HL-60 (cell line): ENCODE data around the gene CKAP2L.

Experiments
- CTCF ChIP-seq: IDR thresholded peaks from one replicate; pipeline ENCODE4 v1.5.1; 2011; ENCODE audit warnings: low read length, control low read depth, inconsistent platforms; ENCODE audit not compliant: insufficient read depth
- GABPA ChIP-seq: IDR thresholded peaks from 2 replicates; pipeline ENCODE4 v1.6.1; 2012; ENCODE audit warnings: low read depth
- POLR2AphosphoS5 ChIP-seq: IDR thresholded peaks from 2 replicates; pipeline ENCODE4 v1.6.1; 2012; ENCODE audit warnings: low read depth
- REST ChIP-seq: IDR thresholded peaks from 2 replicates; pipeline ENCODE4 v1.6.1; 2012; ENCODE audit warnings: low read depth; ENCODE audit not compliant: insufficient replicate concordance
- SPI1 ChIP-seq: IDR thresholded peaks from 2 replicates; pipeline ENCODE4 v1.6.1; 2012; ENCODE audit warnings: low read depth, mild to moderate bottlenecking, borderline replicate concordance

GRCh38 chr2:112773556-112773955, 9.1 kb upstream of the CKAP2L start:
- no peak for TF ChIP-seq CTCF
- no peak for TF ChIP-seq REST
- no peak for TF ChIP-seq POLR2AphosphoS5
- no peak for TF ChIP-seq GABPA
- no peak for TF ChIP-seq SPI1
